Glomerular endothelial cell (primary cell): ENCODE measurements around the gene KRTAP19-8. TPM values are rescaled to one million over a fixed set of nuclear protein-coding genes. Genes with fewer than 3 reads are reported as not detected.

Experiments used
- DNase-seq: peaks from one replicate; pipeline ENCODE4 v3.0.0-alpha.2; 2011; ENCODE audit warnings: low read depth, low spot score; ENCODE audit errors: extremely low read depth
- total RNA-seq: library from RNA; depleted of rRNA; stranded (reverse); fragments of >200 nt; gene quantifications from 2 replicates; pipeline ENCODE4 v1.2.3, GENCODE V29; 2015

KRTAP19-8 gene
- total RNA-seq, 1 donor from 2014 or later, result not detected

GRCh38 chr21:31012133-31013089 is 25.9 kb downstream of the KRTAP19-8 start:
- DNase-seq, result no peak

- DNase-seq, result no peak
These were observed 26.9 kb downstream of the KRTAP19-8 start for GRCh38 chr21:31011412-31011811.

DNA sequence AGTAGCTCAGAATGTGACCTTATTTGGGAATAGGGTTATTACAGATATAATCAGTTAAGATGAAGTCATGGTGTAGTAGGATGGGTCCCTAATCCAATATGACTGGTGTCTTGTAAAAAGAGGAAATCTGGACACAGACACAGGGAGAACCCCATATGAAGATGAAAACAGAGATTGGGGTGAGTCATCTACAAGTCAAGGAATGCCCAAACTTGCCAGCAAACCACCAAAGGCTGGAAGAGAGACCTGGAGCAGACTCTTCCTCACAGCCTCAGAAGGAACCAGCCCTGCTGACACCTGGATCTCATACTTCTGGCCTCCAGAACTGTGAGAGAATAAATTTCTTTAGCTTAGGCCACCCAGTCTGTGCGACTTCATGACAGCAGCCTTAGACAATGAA is 29.9 kb downstream of the KRTAP19-8 start:
- no peak for DNase-seq

DNA sequence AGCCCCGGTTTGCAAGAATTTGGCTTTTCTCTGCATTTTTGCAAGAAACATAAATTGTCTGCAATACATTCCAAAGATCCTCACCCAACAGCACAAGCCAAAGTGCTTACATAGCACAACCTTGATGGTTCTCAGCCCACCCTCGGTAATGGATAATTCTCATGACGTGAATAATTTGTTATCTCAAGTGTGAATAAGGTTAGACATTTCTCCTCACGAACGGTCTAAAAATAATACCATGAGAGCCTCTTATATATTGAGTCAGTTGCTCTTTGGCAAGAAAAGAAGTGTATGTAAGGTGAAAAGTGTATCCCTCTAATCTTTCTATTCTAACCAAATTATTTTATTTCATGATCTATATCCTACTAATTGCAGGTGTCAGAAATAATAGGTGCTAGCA is 33.3 kb downstream of the KRTAP19-8 start:
- DNase-seq, result no peak

DNA sequence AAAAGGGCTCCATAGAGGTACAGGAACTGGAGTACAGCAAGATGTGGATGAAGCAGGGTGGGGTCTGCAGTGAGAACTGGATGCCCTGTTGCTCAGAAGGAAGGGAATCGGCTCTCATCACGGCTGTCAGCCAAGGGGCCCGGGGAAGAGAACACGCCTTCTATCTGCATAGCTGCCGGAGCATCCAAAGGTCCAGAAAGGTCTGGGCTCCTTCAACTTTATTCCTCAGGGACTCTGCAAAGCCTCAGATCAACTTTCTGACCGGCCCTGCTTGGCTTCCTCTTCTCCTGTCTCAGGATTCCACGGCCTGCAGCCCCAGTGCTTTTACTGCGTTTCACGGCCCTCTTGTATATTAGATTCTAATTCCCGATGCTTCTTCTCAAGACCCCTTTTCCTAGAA is 34.8 kb downstream of the KRTAP19-8 start:
- DNase-seq, result no peak

DNA sequence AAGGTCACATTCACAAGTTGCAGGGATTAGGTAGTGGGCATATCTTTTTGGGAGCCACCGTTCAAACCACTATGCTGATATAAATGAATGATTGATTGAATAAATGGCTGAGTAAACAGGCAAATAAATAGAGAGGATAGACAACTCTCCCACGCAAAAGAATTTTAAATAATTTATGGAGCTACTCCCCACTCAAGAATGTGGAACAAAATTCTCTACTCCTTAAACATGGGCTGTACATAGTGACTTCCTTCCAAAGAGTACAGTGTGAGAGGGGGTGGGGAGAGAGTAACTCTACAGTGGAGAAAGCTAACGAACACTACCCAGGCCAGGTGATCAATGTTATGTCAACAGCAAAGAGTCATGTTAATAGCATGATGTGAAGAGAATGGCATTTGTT is 40.7 kb downstream of the KRTAP19-8 start:
- DNase-seq, result no peak

GRCh38 chr21:30996728-30997127 is 41.5 kb downstream of the KRTAP19-8 start:
- no peak for DNase-seq

DNA sequence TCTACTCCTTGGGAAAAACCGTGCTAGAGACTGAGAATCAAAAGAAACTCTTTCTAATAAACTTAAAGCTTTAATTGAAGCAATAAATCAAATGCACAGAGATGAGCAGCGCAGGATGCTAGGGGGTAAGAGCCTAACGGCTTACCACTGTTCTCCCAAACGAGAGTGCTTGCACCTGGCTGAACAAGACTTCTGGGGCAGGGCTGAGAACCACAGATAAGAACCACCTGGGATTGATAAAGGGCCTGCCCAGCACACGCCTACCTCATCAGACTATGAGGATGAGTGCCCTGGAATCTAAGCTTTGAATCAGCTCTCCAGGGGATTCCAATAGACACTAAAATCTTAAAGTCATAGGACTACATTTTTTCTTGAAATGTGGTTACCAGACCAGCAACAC is 43.3 kb downstream of the KRTAP19-8 start:
- no peak for DNase-seq

DNA sequence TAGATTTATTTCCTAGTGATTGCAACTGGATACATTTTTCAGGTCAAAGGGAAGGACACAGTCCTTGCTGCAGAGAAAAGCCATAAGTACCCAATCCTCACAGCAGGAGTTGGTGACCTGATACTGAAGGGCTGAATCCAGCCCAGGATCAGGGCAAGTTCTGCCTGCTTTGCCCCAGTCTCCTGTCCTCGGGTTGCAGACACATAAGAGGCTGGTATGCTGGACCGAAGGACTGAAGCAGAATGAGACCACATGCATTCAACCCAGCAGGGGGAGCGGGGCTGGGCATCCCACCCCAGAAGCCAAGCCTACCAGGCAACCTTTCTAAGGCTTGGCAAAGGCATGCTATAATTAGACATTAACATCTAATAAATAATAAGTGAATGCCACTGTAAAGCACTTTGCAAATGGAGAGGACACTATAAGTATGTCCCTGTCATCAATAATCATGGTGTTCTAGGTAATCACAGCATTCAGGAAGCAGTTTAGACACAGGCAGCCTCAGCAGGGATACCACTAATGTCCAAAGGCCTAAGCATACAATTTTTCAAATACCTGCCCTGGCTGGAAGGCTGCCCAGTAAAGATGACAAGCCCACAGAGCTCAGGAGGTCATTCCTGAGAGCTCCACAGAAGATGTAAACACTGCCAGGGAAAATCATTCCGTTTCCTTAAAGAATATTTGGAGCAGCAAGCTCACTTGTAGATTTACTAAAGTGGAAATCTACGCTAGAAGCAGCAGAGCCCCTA is 47.6 kb downstream of the KRTAP19-8 start:
- DNase-seq, result no peak

DNA sequence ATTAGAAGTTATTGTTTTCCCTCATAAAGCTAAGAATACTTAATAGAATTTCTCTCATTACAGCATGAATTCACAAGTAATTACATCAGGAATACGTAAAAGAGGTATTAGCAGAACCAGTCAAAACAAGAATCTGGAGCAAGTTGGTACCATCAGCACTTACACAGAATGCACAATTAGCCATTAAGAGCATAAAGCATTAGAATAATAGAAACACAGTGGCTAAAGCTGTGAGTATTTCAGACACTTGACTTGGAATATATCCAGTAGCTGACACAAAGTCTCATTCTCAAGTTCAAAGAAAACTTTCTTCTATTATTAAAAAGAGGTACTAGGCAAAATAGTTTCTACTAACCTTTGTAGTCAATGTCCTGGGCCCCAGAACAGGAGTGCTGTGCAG is 49.6 kb downstream of the KRTAP19-8 start:
- no peak for DNase-seq

Other genes starting within 250 kb of the KRTAP19-8 start
- not detected in 2 replicates for gene KRTAP8-1, start 225.2 kb downstream of the KRTAP19-8 start, total RNA-seq
- gene KRTAP7-1, start 208.7 kb downstream of the KRTAP19-8 start, total RNA-seq, result not detected in 2 replicates
- not detected in 2 replicates for gene KRTAP11-1, start 156.9 kb downstream of the KRTAP19-8 start, total RNA-seq